Ascending aorta (tissue), 2 donors: ENCODE data around the gene ADAMTS2. TPM values are rescaled to one million over a fixed set of nuclear protein-coding genes. Genes with fewer than 3 reads are reported as not detected.

Experiments
- DNase-seq, 2 donors: peaks; one replicate each; pipeline ENCODE4 v3.0.0-alpha.2; 2019; ENCODE audit warnings: low spot score in 2 of 2
- H3K27ac ChIP-seq, 2 donors: fragments of 200-600 bp; sonication (generic); one replicate each; pipeline ENCODE4 v1.5.1; 2016 to 2017; ENCODE audit warnings: mild to moderate bottlenecking in 1 of 2
- H3K27me3 ChIP-seq: fragments of 200-600 bp; sonication (generic); one replicate; pipeline ENCODE4 v1.5.1; 2017
- H3K36me3 ChIP-seq, 2 donors: fragments of 200-600 bp; sonication (generic); one replicate each; pipeline ENCODE4 v1.5.1; 2016
- H3K4me1 ChIP-seq, 2 donors: fragments of 200-600 bp; sonication (generic); one replicate each; pipeline ENCODE4 v1.5.1; 2016 to 2017; ENCODE audit warnings: mild to moderate bottlenecking in 1 of 2
- H3K4me3 ChIP-seq, 2 donors: fragments of 200-600 bp; sonication (generic); one replicate each; pipeline ENCODE4 v1.5.1; 2016 to 2017; ENCODE audit warnings: mild to moderate bottlenecking in 1 of 2
- H3K9me3 ChIP-seq, 2 donors: fragments of 200-600 bp; sonication (generic); one replicate each; pipeline ENCODE4 v1.5.1; 2016
- CTCF ChIP-seq, 3 experiments: fragments of 200-600 bp in 2 of 3; fragments of 450-650 bp in 1 of 3; sonication (generic) in 2 of 3; IDR thresholded peaks; one replicate each; pipeline ENCODE4 v1.5.1; 2016 to 2019; ENCODE audit warnings: antibody characterized with exemption in 3 of 3, mild to moderate bottlenecking in 1 of 3, moderate library complexity in 1 of 3
- intact Hi-C: fragments of 100-400 bp; cut with DNase I; formaldehyde crosslinking; loops from one replicate; pipeline ENCODE4 v1.15.1; 2023
- total RNA-seq: library from RNA; depleted of rRNA; stranded (reverse); fragments of >200 nt; gene quantifications from one replicate; pipeline ENCODE4 v1.1.0, GENCODE V29; 2016

The ADAMTS2 gene
- total RNA-seq, 1 donor from 2014 or later, result 51.0 TPM

DNA sequence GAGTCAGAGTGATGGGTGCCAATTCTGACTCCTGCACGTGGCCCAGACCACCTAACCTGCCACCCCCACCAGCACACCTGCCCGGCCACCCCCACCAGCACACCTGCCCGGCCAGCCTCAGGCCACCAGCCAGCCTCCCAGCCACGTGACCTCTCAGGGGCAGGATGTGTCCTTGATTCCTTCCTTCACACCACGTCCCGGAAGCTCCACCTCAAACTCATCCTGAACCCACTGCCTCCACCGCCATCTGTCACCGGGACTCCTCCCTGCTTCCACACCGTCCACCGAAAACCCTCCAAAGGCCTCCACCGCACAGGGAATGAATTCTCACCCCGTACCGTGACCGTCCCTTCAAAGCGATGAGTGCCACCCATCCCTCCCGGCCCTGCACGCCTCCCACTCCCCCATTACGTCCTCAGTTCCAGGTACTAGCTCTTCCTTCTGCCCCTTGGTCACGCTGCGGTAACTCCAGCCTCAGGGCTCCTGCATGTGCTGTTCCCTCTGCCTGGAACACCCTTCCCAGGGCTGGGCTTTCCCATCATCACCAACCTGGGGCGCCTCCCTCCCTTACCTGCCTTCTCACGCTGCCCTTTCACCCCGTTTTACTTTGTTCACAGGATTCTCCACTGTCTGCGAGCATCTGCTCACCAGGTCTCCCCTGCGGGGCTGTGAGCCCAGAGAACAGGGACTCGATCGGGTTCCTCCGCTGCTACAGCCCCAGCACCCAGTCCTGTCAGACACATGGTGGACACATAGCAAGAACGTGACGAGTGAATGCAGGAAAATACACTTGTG is 82.9 kb downstream of the ADAMTS2 start:
- intact Hi-C loops, result loop anchor here (10.0 kb wide), 1 partner anchor 292 kb away; the partner anchor contains the start of gene RUFY1
- peaks cover 13 to 22% of the 10 kb centered on the region in 2 donors for H3K4me1 ChIP-seq
- DNase-seq, result peak in 1 of 2 donors; percentile 58
- H3K4me3 ChIP-seq, result no peak overlapping the region
- no peak overlapping the region for H3K27ac ChIP-seq
- H3K27me3 ChIP-seq, result no peaks in the 10 kb centered on the region
- TF ChIP-seq CTCF (IDR thresholded peaks at IDR 0.05), result no peak
- no peaks in the 10 kb centered on the region for H3K9me3 ChIP-seq
- no peaks in the 10 kb centered on the region for H3K36me3 ChIP-seq

GRCh38 chr5:179261301-179262125 is 83.7 kb downstream of the ADAMTS2 start:
- H3K36me3 ChIP-seq, result no peaks in the 10 kb centered on the region
- no peaks in the 10 kb centered on the region for H3K27me3 ChIP-seq
- H3K4me1 ChIP-seq, result peaks cover 13 to 14% of the 10 kb centered on the region in 2 donors
- intact Hi-C loops, result loop anchor here (10.0 kb wide), 1 partner anchor 293 kb away; the partner anchor contains the start of gene RUFY1
- TF ChIP-seq CTCF (IDR thresholded peaks at IDR 0.05), result no peak
- no peak overlapping the region for H3K27ac ChIP-seq
- DNase-seq, result peak in 1 of 2 donors; percentile 57
- H3K9me3 ChIP-seq, result no peaks in the 10 kb centered on the region
- no peak overlapping the region for H3K4me3 ChIP-seq

DNA sequence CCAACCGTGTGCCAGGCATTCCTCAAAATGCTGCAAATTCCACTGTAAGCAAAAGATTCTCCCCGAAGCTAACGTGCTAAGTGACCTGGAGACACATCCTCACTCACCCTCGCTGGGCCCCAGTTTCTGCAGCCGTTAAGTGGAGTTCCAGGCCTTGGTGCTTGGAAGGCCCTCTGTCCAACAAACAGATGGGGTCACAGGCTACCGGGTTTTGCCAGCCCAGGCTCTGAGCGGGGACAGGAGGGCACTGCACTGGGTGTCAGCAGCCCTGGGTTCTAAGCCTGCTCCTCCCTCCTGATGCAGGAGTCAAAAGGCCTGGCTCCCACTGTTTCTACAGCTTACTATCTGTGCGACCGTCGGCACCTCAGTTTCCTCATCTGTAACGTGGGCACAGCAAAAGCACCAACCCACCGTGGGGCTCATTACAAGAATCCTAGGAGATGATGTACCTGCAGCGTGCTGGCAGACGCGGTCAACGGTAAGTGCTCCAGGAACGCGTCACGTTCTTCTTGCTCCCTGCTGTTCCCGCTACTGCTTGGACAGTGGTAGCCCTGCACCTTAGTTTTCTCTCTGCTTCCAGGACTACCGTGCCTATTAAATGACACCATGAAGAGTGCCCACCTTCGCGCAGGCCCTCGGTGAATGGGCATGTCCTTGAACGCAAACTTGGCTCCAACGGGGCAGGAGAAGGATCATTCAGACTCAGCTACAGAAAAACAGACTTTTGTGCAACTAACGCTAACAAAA is 84.8 kb downstream of the ADAMTS2 start:
- Histone ChIP-seq H3K4me1 (peaks cover 5 to 6% of the 10 kb centered on the region in 2 donors), H3K27ac (no peak overlapping the region), H3K9me3 (no peaks in the 10 kb centered on the region), H3K4me3 (no peak overlapping the region), H3K36me3 (no peaks in the 10 kb centered on the region), H3K27me3 (no peaks in the 10 kb centered on the region)
- no peak for TF ChIP-seq CTCF (IDR thresholded peaks at IDR 0.05)
- intact Hi-C loops, result loop anchor here (10.0 kb wide), 1 partner anchor 294 kb away; the partner anchor contains the start of gene RUFY1
- peak in 1 of 2 donors; percentile 54 for DNase-seq

DNA sequence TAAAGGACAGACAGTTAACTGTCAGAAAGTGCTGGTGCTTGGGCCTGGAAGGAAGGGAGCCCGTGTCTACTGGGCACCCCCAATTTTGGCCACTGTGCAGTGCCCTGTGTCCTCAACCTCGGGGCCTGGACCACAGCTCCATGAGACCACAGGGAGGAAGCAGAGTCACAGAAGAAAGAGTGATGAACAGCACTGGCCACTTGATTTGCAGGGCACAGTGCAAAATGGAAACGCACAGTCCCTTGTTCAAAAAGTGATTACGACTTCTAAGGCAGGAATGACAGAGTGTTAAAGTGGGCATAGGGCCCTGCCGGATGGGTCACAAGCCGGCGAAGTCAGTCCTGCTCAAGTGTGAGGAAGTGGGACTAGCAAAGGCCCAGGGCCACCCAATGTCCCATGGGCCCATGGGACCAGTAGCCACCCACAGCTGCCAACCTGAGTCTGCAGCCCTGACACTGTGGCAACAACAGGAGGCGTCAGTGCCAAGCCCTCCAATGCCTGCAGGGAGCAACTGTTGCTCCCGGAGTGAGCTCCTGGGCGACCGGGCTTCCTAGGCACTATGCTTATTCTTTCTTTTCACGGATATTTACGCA is 85.4 kb downstream of the ADAMTS2 start:
- H3K36me3 ChIP-seq, result no peaks in the 10 kb centered on the region
- no peak overlapping the region for H3K4me3 ChIP-seq
- peaks cover under 1% of the 10 kb centered on the region in 2 donors for H3K4me1 ChIP-seq
- TF ChIP-seq CTCF (IDR thresholded peaks at IDR 0.05), result no peak
- intact Hi-C loops, result loop anchor here (10.0 kb wide), 1 partner anchor 295 kb away; the partner anchor contains the start of gene RUFY1
- no peak overlapping the region for H3K27ac ChIP-seq
- H3K9me3 ChIP-seq, result no peaks in the 10 kb centered on the region
- no peaks in the 10 kb centered on the region for H3K27me3 ChIP-seq
- DNase-seq, result no peak
